HCT116 (cell line): ENCODE results near the gene TSPAN5. TPM values are rescaled to one million over a fixed set of nuclear protein-coding genes. Genes with fewer than 3 reads are reported as not detected.
"Not testable (repeated sequence)": the region's sequence is repeated elsewhere in the genome, so short reads cannot be mapped to it uniquely, and the experiment has no call there.

Experiments used
- ATAC-seq: fragments of 200-7000 bp; cut with Tn5 transposase; 2 replicates; pipeline ENCODE4 v1.9.1; 2020; ENCODE audit warnings: mild to moderate bottlenecking, moderate library complexity
- BruUV-seq: library from RNA; stranded (reverse); fragments of 400-500 nt; replicated peaks from 2 replicates; lab custom pipeline; 2021; lab: Mats Ljungman, UMichigan
- CTCF ChIA-PET: fragments of 300-600 bp; sonication (Branson Sonifier 250); formaldehyde crosslinking; loops from one replicate; lab custom pipeline; 2021; ENCODE audit warnings: antibody characterized with exemption; lab: Charles Lee
- POLR2A ChIA-PET: fragments of 300-600, 350-600 bp; sonication (Branson Sonifier 250); formaldehyde crosslinking; loops from one replicate; lab custom pipeline; 2021; ENCODE audit warnings: antibody characterized with exemption; lab: Charles Lee
- RAD21 ChIA-PET, 2 experiments: fragments of 300-600 bp; sonication (Branson Sonifier 250); formaldehyde crosslinking; loops; one replicate each; lab custom pipeline; 2023; ENCODE audit warnings: low total read pairs in 2 of 2; ENCODE audit not compliant: uncharacterized antibody in 2 of 2, unreplicated experiment in 2 of 2, low non-redundant PET in 1 of 2; lab: Charles Lee
- DNase-seq: peaks from one replicate; pipeline ENCODE4 v3.0.0-alpha.2; 2010; ENCODE audit warnings: low read depth, low spot score
- H2AFZ ChIP-seq: fragments of 200-600 bp; shearing (Covaris generic), sonication (generic); 2 replicates; pipeline ENCODE4 v1.6.1; 2017; ENCODE audit warnings: low read depth, mixed run types, mixed read lengths, antibody characterized with exemption, low read length; ENCODE audit not compliant: poor library complexity, severe bottlenecking
- H3K27ac ChIP-seq: 2 replicates; pipeline ENCODE4 v1.5.1; 2012; ENCODE audit warnings: low read depth, low read length
- H3K27me3 ChIP-seq: fragments of 200-600 bp; sonication (generic); 2 replicates; pipeline ENCODE4 v1.6.1; 2016; ENCODE audit warnings: mixed run types, low read length, mixed read lengths; ENCODE audit not compliant: insufficient read depth
- H3K36me3 ChIP-seq, 2 experiments: fragments of 200-500 bp in 1 of 2; fragments of 200-600 bp in 1 of 2; sonication (Bioruptor generic) in 1 of 2; sonication (generic) in 1 of 2; 2 replicates each; pipeline versions ENCODE4 v1.5.1 to v1.6.1; 2014 to 2016; ENCODE audit warnings: low read length in 2 of 2, inconsistent platforms in 1 of 2, mixed read lengths in 1 of 2, mixed run types in 1 of 2; ENCODE audit not compliant: insufficient read depth in 2 of 2, control insufficient read depth in 1 of 2
- H3K4me1 ChIP-seq, 2 experiments: fragments of 200-600 bp in 1 of 2; sonication (generic) in 1 of 2; 2 replicates each; pipeline versions ENCODE4 v1.5.1 to v1.6.1; 2012 to 2017; ENCODE audit warnings: low read length in 2 of 2, inconsistent platforms in 1 of 2, mild to moderate bottlenecking in 1 of 2, mixed read lengths in 1 of 2, mixed run types in 1 of 2, moderate library complexity in 1 of 2; ENCODE audit not compliant: insufficient read depth in 2 of 2, control insufficient read depth in 1 of 2
- H3K4me2 ChIP-seq: fragments of 200-600 bp; sonication (generic); 2 replicates; pipeline ENCODE4 v1.6.1; 2017; ENCODE audit warnings: mixed run types, low read length, mixed read lengths
- H3K4me3 ChIP-seq, 2 experiments: fragments of 200-600 bp in 1 of 2; sonication (generic) in 1 of 2; replicated peaks in 1 of 2; 2 replicates each; pipeline ENCODE4 v1.5.1; 2011 to 2016; ENCODE audit warnings: low read length in 2 of 2, control low read depth in 1 of 2, low read depth in 1 of 2, mild to moderate bottlenecking in 1 of 2, mixed read lengths in 1 of 2, mixed run types in 1 of 2
- H3K79me2 ChIP-seq: fragments of 200-600 bp; sonication (generic); 2 replicates; pipeline ENCODE4 v1.6.1; 2017; ENCODE audit warnings: mild to moderate bottlenecking, mixed run types, low read length, moderate library complexity, mixed read lengths; ENCODE audit not compliant: insufficient read depth
- H3K9ac ChIP-seq: fragments of 200-600 bp; sonication (generic); 2 replicates; pipeline ENCODE4 v1.6.1; 2016; ENCODE audit warnings: low read length, mixed read lengths
- H3K9me2 ChIP-seq: fragments of 200-600 bp; sonication (generic), shearing (Covaris generic); 2 replicates; pipeline ENCODE4 v1.6.1; 2017; ENCODE audit warnings: mixed run types, mild to moderate bottlenecking, moderate library complexity; ENCODE audit not compliant: insufficient read depth
- H3K9me3 ChIP-seq, 2 experiments: fragments of 200-500 bp in 1 of 2; fragments of 200-600 bp in 1 of 2; sonication (Bioruptor generic) in 1 of 2; sonication (generic) in 1 of 2; 2 replicates each; pipeline ENCODE4 v1.6.1; 2014 to 2017; ENCODE audit warnings: low read length in 2 of 2, mixed read lengths in 2 of 2, inconsistent platforms in 1 of 2, low read depth in 1 of 2, mild to moderate bottlenecking in 1 of 2, mixed run types in 1 of 2, moderate library complexity in 1 of 2; ENCODE audit not compliant: control insufficient read depth in 1 of 2, insufficient read depth in 1 of 2
- H4K20me1 ChIP-seq: fragments of 200-600 bp; sonication (generic), shearing (Covaris generic); 2 replicates; pipeline ENCODE4 v1.6.1; 2017; ENCODE audit warnings: mixed run types, mild to moderate bottlenecking, moderate library complexity; ENCODE audit not compliant: insufficient read depth
- CEBPB ChIP-seq: IDR thresholded peaks from 2 replicates; pipeline ENCODE4 v1.6.1; 2012; ENCODE audit warnings: low read depth
- EZH2phosphoT487 ChIP-seq: fragments of 200-600 bp; IDR thresholded peaks from 2 replicates; pipeline ENCODE4 v1.6.1; 2018; ENCODE audit warnings: antibody characterized with exemption, borderline replicate concordance
- FOSL1 ChIP-seq: IDR thresholded peaks from 2 replicates; pipeline ENCODE4 v1.6.1; 2012; ENCODE audit warnings: low read depth
- MAX ChIP-seq: IDR thresholded peaks from 2 replicates; pipeline ENCODE4 v1.6.1; 2012
- SP1 ChIP-seq: IDR thresholded peaks from 2 replicates; pipeline ENCODE4 v1.6.1; 2012; ENCODE audit warnings: low read depth
- ZBTB33 ChIP-seq: IDR thresholded peaks from 2 replicates; pipeline ENCODE4 v1.6.1; 2011; ENCODE audit warnings: mild to moderate bottlenecking, low read length, moderate library complexity; ENCODE audit not compliant: insufficient replicate concordance; ENCODE audit errors: extremely low read depth
- intact Hi-C: fragments of 100-400 bp; cut with micrococcal nuclease; formaldehyde crosslinking; loops from 2 replicates; pipeline ENCODE4 v1.10.0; 2022
- total RNA-seq: library from RNA; stranded (reverse); gene quantifications from one replicate; pipeline ENCODE4 v1.2.1, GENCODE V29; 2021; ENCODE audit not compliant: unreplicated experiment

Gene TSPAN5
- total RNA-seq, 1 experiment from 2014 or later: 56.8 TPM

DNA sequence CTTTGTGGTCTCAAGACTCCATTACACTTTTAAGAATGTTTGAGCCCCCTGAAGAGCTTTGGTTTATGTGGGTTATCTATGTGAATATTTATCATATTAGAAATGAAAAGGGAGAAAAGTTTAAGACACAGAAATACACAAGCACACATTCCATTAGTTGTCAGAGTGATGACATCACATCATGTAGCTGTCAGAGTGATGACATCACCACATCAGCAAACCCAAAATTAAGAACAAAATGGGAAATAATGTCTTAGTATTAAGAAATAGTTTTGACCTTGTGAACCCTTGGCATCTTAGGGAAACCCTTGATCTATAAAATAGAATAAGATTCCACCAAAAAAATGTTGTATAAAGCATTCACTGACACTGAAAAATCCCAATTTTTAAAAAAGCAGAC, 195.9 kb downstream of the TSPAN5 start:
- Histone ChIP-seq H3K4me1 (peaks cover 0 to 8% of the 10 kb centered on the region in 2 experiments; a peak in 1 of 4 replicates), H3K4me2 (no peak overlapping the region), H3K36me3 (no peaks in the 10 kb centered on the region), H3K27ac (no peak overlapping the region), H3K9me2 (no peaks in the 10 kb centered on the region), H3K9ac (no peak overlapping the region), H2AFZ (no peak overlapping the region), H3K27me3 (no peaks in the 10 kb centered on the region), H3K4me3 (no peak overlapping the region), H3K79me2 (no peaks in the 10 kb centered on the region), H3K9me3 (no peaks in the 10 kb centered on the region), H4K20me1 (no peaks in the 10 kb centered on the region)
- TF ChIP-seq SP1 (no peak), CEBPB (no peak), MAX (no peak), FOSL1 (no peak), ZBTB33 (no peak), EZH2phosphoT487 (no peak)
- intact Hi-C loops: loop anchor here (10.0 kb wide), 3 partner anchors 162 to 462 kb away; partner anchors contain the start of gene EIF4E
- no TSS peak for BruUV-seq
- ATAC-seq (no peak), DNase-seq (no peak)
- ChIA-PET POLR2A (no interaction called here), RAD21 (no interaction called here), CTCF (no interaction called here)

GRCh38 chr4:98461121-98461865, 197.1 kb downstream of the TSPAN5 start:
- not testable (repeated sequence) for BruUV-seq

GRCh38 chr4:98457422-98457821, 201.0 kb downstream of the TSPAN5 start:
- H2AFZ ChIP-seq, CTCF ChIA-PET, H3K9ac ChIP-seq, H4K20me1 ChIP-seq, H3K36me3 ChIP-seq, H3K4me1 ChIP-seq, DNase-seq, H3K9me2 ChIP-seq, H3K27ac ChIP-seq, H3K27me3 ChIP-seq, POLR2A ChIA-PET, H3K9me3 ChIP-seq, H3K4me3 ChIP-seq, H3K4me2 ChIP-seq, BruUV-seq, H3K79me2 ChIP-seq, ATAC-seq, RAD21 ChIA-PET, intact Hi-C loops: not testable (repeated sequence)

More at GRCh38 chr4:98461121-98461865, 197.1 kb downstream of the TSPAN5 start:
- H3K27me3 ChIP-seq, H3K36me3 ChIP-seq, H2AFZ ChIP-seq, ATAC-seq, H3K9ac ChIP-seq, POLR2A ChIA-PET, H3K4me1 ChIP-seq, H4K20me1 ChIP-seq, H3K9me2 ChIP-seq, H3K27ac ChIP-seq, H3K9me3 ChIP-seq, RAD21 ChIA-PET, H3K4me2 ChIP-seq, H3K4me3 ChIP-seq, DNase-seq, H3K79me2 ChIP-seq, CTCF ChIA-PET: not testable (repeated sequence)
- intact Hi-C loops: loop anchor here (10.0 kb wide), 3 partner anchors 164 to 464 kb away; partner anchors contain the start of gene EIF4E
